Fibroblast of lung (primary cell): ENCODE results near the gene MAP3K7CL.

Experiments
- EZH2 ChIP-seq: IDR thresholded peaks from 2 replicates; pipeline ENCODE4 v1.5.1; 2012; ENCODE audit warnings: low read length, control low read depth, mild to moderate bottlenecking; ENCODE audit errors: missing control alignments
- TF ChIP-seq, protein P1 (sequence below), 2 donors: IDR thresholded peaks in 1 of 2; conservative IDR thresholded peaks in 1 of 2; 1 replicate in 1 of 2; 2 replicates in 1 of 2; pipeline ENCODE4 v1.5.1; 2011 to 2012; ENCODE audit warnings: low read length in 2 of 2, control low read depth in 1 of 2, inconsistent platforms in 1 of 2, low read depth in 1 of 2, mild to moderate bottlenecking in 1 of 2

DNA sequence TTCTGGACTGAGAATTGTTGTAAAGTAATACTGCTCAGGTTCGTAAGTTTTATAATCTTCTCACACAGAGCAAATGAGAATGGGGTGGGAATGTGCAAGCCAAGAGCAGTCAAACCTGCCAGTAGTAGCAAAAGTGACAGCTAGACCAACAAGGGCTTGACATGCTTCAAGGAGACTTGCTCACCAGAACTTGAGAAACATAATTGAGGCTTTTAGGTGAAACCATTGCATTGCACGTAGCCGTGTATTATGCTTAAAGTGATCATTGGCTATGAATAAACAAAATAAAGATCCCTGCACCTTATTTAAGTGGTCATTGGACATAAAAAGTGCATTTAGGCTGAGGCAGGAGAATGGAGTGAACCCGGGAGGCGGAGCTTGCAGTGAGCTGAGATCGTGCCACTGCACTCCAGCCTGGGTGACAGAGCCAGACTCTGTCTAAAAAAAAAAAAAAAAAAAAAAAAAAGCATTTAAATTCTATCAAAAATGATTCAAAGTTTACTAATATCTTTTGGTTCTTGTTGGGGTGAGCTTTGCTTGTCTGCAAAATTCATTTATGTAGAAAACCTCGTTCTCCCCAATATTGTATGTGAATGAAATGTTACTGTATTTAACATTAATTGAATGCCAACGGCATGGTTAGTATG, 45.2 kb upstream of the MAP3K7CL start:
- TF ChIP-seq, protein P1, sequence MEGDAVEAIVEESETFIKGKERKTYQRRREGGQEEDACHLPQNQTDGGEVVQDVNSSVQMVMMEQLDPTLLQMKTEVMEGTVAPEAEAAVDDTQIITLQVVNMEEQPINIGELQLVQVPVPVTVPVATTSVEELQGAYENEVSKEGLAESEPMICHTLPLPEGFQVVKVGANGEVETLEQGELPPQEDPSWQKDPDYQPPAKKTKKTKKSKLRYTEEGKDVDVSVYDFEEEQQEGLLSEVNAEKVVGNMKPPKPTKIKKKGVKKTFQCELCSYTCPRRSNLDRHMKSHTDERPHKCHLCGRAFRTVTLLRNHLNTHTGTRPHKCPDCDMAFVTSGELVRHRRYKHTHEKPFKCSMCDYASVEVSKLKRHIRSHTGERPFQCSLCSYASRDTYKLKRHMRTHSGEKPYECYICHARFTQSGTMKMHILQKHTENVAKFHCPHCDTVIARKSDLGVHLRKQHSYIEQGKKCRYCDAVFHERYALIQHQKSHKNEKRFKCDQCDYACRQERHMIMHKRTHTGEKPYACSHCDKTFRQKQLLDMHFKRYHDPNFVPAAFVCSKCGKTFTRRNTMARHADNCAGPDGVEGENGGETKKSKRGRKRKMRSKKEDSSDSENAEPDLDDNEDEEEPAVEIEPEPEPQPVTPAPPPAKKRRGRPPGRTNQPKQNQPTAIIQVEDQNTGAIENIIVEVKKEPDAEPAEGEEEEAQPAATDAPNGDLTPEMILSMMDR (conservative IDR thresholded peaks at IDR 0.05 in 1 of 2, IDR thresholded peaks at IDR 0.05 in 1 of 2; ENCODE audit: low read depth in 1 of 2, low read length in 2 of 2): no peak
- TF ChIP-seq EZH2: no peak
